ENCODE results near the gene PDF.
"Not testable (repeated sequence)": the region's sequence is repeated elsewhere in the genome, so short reads cannot be mapped to it uniquely, and the experiment has no call there.

The PDF gene

GRCh38 chr16:69330286-69331109, at the start of gene PDF:
Gene PDF (minus strand): TSS chr16:69330588. CDS start chr16:69330570, 18 bp downstream.
- DNase-seq = peak; percentile 96

GRCh38 chr16:69378760-69379159, 48.4 kb upstream of the PDF start:
- DNase-seq = no peak

GRCh38 chr16:69378036-69378435, 47.6 kb upstream of the PDF start:
- DNase-seq = no peak

GRCh38 chr16:69376393-69377059, 46.1 kb upstream of the PDF start:
- DNase-seq = no peak

- DNase-seq = peak; percentile 27
Observed at GRCh38 chr16:69373019-69373418, 42.6 kb upstream of the PDF start.

GRCh38 chr16:69371564-69371963, 41.2 kb upstream of the PDF start:
- no peak for DNase-seq

GRCh38 chr16:69368866-69369265, 38.5 kb upstream of the PDF start:
- DNase-seq = peak; percentile 57

- no peak for DNase-seq
Observed at GRCh38 chr16:69367980-69368379, 37.6 kb upstream of the PDF start.

GRCh38 chr16:69366431-69366830, 36.0 kb upstream of the PDF start:
- DNase-seq = no peak

GRCh38 chr16:69365901-69366300, 35.5 kb upstream of the PDF start:
- DNase-seq = no peak

- DNase-seq = no peak
Observed at GRCh38 chr16:69364088-69364487, 33.7 kb upstream of the PDF start.

GRCh38 chr16:69363281-69363717, 32.9 kb upstream of the PDF start:
- DNase-seq = no peak

GRCh38 chr16:69360070-69360469, 29.7 kb upstream of the PDF start:
- not testable (repeated sequence) for DNase-seq

GRCh38 chr16:69351309-69352027, 21.1 kb upstream of the PDF start, which contains the start of gene TMED6:
Gene TMED6 (minus strand): TSS chr16:69351786. CDS start chr16:69351753, 33 bp downstream.
- DNase-seq = no peak

GRCh38 chr16:69350536-69351133, 20.2 kb upstream of the PDF start:
- DNase-seq = no peak

- no peak for DNase-seq
Observed at GRCh38 chr16:69349536-69349935, 19.1 kb upstream of the PDF start.

- peak; percentile 44 for DNase-seq
Observed at GRCh38 chr16:69348222-69348621, 17.8 kb upstream of the PDF start.

- DNase-seq = no peak
Observed at GRCh38 chr16:69346683-69347082, 16.3 kb upstream of the PDF start.

- peak; percentile 50 for DNase-seq
Observed at GRCh38 chr16:69345923-69346322, 15.5 kb upstream of the PDF start.

GRCh38 chr16:69344171-69344570, 13.8 kb upstream of the PDF start:
- DNase-seq = no peak

GRCh38 chr16:69340095-69340644, 9.8 kb upstream of the PDF start:
- peak; percentile 37 for DNase-seq

GRCh38 chr16:69339289-69340094, 9.1 kb upstream of the PDF start, which contains the start of the genes COG8 and NIP7:
Gene COG8 (minus strand): TSS chr16:69339564. CDS start chr16:69339552, 12 bp downstream.
Gene NIP7 (plus strand): TSS chr16:69339772. CDS start chr16:69339830, 58 bp downstream.
- DNase-seq = peak; percentile 100
